Measurements from ENCODE around the gene RER1.

The RER1 gene

DNA sequence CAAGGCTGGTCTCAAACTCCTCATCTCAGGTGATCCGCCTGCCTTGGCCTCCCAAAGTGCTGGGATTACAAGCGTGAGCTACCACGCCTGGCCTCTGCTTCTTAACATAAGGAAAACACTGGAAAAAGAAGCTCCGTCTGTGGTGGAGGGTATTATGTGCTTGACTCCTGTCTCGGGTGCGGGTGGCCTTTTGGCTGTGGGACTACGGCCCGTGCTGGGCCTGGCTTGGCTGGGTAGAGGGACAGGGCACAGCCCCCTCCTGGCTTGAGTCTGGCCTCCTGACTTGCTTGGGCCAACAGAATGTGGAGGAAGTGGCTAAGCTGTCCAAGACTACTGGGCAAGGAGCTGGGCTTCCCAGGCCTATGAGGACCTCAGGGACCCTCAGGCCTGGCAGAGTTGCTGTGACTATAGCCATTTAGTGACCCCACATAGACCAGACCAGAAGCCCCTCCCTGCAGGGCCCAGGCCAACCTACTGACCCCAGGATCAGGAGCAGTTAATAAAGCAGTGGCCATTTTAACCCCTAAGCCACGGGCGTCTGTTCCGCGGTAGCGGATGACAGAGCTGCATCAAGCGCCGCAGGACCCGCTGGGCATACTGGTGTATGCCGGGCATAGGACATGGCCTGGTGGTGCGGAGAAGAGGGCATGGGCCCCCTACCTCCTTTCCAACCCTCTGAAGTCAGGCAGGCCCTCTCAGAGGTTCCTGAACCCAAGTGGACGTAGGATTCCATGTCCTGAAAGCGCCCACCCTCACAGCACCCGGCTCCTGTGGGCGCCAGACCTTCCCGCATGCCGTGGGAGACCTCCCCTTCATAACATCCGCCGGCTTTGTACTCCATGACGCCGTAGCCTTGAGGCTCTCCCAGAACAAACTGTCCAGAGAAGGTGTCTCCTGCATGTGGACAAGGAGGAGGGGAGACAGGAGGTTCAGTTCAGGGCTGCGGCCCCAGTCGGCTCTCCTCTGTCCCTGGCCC, 4.7 kb upstream of the RER1 start:
- DNase-seq, result no peak

DNA sequence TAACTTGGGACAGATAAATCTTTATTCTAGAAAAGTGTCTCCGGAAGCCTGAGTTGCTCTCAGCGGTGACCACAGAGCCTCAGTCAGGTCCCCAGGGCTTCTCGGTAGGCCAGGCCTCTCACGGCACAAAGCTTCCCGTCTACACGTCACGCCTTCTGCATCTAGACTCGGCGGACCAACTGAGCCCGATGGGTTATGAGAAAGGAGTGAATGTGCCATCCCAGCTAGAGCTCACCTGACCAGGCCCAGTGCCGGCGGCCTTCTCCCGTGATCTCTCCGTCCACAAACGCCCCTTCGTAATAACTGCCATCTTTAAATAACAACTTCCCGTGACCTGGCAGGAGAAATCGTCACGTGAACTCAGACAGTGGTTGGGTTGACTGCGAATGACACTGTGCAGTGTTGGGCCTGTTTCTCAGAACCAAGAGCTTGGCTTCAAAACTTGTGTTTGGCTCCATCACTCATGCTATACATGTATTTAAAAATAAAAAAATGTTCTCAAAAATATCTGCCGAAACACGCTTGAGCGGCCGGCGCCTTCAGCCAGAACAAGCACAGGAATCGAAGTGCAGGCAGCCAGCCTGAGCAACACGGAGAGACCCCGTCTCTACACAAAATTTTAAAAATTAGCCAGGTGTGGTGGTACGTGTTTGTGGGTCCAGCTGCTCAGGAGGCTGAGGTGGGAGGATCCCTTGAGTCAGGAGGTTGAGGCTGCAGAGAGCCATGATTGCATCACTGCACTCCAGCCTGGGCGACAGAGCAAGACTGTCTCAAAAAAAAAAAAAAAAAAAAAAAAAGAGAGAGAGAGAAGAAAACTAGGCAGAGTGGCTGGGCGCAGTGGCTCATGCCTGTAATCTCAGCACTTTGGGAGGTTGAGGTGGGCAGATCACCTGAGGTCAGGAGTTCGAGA, 3.4 kb upstream of the RER1 start:
- no peak for DNase-seq

DNA sequence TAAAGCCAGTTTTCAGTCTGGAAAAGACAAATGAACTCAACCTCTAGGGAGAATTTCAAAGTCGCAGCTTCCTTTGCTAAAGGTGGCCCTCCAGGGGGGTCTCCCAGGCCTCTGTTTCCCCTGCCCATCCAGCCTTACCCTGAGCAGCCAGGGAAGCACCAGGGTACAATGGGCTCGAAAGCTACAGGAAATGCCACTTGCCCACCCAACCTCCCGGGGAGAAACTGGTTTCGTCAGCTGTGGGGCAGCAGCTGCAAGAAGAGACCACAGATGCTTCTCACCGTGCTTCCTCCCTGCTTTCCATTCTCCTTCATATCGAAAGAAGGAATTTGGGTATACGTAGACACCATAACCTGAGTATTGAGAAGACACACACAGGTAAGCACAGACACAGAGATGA, 2.0 kb upstream of the RER1 start:
- DNase-seq, result no peak

DNA sequence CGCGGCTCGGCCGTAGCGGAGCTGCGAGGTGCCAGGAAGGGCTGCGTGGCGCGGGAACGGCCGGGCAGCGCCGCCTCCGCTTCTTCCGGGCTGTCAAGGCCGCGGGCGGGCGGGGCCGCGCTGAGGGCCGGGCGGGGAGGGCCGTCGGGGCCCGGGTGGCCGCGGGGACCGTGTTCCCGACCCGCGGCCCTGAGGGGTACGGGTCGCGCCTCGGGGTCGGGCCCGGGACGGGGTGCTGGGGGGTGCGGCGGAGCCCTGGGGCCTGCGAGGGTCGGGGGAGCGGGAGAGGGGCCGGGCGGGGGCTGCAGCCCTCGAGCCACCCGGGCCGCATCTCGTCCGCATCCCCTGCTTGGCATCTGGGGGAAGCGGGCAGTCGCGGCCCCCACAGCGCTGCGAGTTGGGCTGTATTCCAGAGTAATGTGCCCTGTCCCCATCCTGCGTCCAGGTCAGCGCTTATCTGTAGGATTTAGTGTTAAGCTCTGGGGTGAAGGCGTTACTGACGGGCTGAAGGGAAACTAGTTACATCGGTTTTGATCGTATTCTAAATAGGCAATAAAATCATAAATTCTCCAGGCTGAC, 379 bp downstream of the RER1 start:
- no peak for DNase-seq

GRCh38 chr1:2392686-2393085, 1.0 kb downstream of the RER1 start:
- DNase-seq, result no peak

DNA sequence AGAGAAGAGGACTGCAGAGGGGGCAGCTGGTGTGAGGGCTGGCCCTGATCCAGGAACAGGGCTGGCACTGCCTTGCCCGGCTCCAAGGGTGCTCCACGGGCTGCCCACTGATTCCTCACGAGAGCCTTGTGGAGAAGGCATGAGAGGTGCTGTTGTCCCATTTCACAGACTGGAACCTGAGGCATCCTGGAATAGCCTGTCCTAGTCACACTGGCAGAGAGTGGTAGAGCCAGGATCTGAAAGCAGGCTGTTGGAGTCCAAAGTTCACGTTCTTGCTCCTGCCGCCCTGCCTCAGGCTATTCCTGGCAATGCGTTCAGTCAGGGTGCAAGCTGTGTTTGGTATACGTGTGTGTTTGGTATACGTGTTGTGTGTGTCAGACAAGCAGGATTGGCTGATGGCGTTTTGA, 1.8 kb downstream of the RER1 start:
- no peak for DNase-seq

- DNase-seq, result no peak
Observed at GRCh38 chr1:2394220-2394619, 2.6 kb downstream of the RER1 start.

- no peak for DNase-seq
Observed at GRCh38 chr1:2394761-2395160, 3.1 kb downstream of the RER1 start.

- no peak for DNase-seq
Observed at GRCh38 chr1:2395245-2395644, 3.6 kb downstream of the RER1 start.

- no peak for DNase-seq
Observed at GRCh38 chr1:2396059-2396458, 4.4 kb downstream of the RER1 start.

DNA sequence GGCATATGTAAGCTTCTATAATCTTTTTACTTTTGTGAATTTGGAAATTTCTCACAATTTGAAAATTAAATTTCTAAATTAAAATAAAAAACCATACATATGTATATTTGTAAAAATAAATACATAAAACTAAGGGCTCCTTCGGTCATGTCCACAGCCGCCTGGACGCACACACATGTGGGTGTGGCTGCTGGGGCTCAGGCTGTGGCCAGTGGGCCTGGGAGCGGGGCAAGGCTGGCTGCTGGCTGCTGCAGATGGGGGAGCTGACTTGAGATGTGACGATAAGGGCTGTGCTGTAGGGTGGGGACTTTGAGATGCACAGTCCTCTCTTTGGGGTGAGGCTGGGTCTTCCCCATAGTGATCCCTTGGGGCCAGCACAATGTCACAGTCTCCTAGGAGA, 4.8 kb downstream of the RER1 start:
- no peak for DNase-seq

- no peak for DNase-seq
Observed at GRCh38 chr1:2397007-2397679, 5.5 kb downstream of the RER1 start.

DNA sequence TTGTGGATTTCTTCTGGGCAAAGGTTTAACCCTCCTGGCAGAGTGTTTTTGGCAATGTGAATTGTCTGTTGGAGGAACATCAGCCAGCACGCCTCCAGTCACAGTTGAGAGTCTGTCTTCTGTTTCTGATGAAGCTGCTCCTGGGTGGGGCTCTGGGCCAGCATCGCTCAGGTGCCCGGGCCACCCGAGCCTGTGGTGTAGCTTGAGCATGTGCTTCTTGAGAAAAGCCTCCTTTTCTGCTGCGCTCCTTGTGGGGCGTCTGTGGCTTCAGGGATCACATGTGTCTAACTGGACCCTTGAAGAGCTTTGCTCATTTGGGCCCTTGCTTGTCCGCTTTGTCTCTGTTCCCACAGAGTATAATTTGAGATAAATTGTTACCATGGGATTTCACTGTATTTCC, 7.2 kb downstream of the RER1 start:
- DNase-seq, result no peak

GRCh38 chr1:2399890-2400575, 8.4 kb downstream of the RER1 start:
- no peak for DNase-seq

- DNase-seq, result no peak
Observed at GRCh38 chr1:2400576-2400909, 8.9 kb downstream of the RER1 start.

DNA sequence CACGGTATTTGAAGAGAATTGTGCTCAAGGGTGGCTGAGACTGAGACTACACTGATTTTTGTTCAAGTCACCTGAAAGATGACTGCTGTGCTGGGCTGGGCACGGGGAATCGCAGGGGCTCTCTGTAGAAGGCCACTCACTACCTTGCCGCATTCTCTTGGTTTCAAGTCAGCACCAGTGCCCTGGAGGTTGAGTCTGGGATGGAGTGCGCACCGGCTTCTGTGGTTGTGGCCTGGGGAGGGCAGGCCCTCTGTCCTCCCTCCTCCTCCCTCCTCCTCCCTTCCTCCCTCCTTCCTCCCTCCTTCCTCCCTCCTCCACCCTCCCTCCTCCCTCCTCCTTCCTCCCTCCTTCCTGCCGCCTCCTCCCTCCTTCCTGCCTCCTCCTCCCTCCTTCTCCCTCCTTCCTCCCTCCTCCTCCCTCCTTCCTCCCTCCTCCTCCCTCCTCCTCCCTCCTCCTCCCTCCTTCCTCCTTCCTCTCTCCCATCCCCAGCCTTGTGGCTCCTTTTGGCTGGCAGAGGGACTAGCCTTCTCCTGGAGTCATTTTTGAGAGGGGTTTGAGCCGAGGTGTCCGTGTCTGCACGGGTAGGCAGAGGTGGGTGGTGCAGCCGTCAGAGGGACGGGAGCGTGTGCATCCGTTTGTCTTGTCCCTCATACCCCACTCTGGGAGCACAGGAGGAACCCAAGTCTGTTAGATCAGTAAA, 9.5 kb downstream of the RER1 start:
- no peak for DNase-seq

DNA sequence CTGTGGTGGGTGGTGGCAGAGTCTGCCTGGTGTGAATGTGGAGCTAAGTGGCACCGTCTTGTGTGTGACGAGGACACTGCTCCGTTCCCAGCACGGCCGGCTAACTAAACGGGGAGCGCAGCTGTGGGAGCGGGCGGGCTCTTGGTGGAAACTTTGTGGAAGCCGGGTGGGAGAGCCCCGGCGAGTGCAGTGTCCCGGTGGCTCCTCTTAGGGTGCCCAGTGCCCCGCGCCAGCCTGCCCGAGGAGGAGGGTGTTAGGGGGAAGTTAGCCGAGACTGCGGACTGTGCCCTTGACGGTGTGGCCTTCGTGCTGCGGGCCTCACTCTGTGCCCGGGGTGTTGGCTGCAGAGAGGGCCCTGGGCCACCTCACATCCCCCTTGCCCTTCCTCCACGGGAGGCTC, 10.8 kb downstream of the RER1 start:
- no peak for DNase-seq

DNA sequence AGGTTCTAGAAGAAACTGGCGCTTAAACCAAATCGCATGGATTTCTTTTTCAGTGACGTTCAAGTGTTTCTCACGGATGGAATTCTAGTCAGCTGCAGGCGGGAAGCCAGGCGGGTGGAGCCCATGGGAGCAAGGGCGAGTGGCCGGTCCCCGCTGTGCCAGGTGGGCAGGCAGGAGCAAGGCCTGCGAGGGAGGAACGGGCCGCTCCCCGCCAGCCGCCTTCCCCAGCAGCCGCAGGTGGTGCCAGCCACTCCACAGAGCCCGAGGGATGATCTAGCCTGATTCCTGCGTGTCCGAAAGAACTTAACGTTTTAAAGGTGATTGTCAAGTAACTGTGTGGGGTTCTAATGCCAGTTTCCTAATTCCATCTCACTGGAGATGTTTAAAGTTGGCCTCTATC, 11.6 kb downstream of the RER1 start:
- DNase-seq, result no peak

- DNase-seq, result no peak
Observed at GRCh38 chr1:2404142-2404889, 12.7 kb downstream of the RER1 start.
